Central memory CD8-positive, alpha-beta T cell (primary cell): ENCODE results near the gene DPEP3.
"Not testable (repeated sequence)": the region's sequence is repeated elsewhere in the genome, so short reads cannot be mapped to it uniquely, and the experiment has no call there.

Experiments used
- ATAC-seq: fragments of 150-1000 bp; cut with Tn5 transposase; replicated peaks from 2 replicates; pipeline ENCODE4 v1.10.0; 2022; ENCODE audit warnings: mild to moderate bottlenecking, moderate FRiP score, moderate number of reproducible peaks; ENCODE audit not compliant: poor library complexity, severe bottlenecking; ENCODE audit errors: extremely low read depth
- DNase-seq, 2 donors: peaks; one replicate each; pipeline ENCODE4 v3.0.0; 2021; ENCODE audit warnings: low spot score in 2 of 2
- H3K27ac Mint-ChIP-seq: one replicate; pipeline ENCODE4 v1.8.0; 2022; ENCODE audit warnings: low read depth, mild to moderate bottlenecking, moderate library complexity, mixed read lengths
- H3K27me3 Mint-ChIP-seq: one replicate; pipeline ENCODE4 v1.8.0; 2022; ENCODE audit warnings: mixed read lengths
- H3K36me3 Mint-ChIP-seq: one replicate; pipeline ENCODE4 v1.8.0; 2022; ENCODE audit warnings: mild to moderate bottlenecking, moderate library complexity, mixed read lengths; ENCODE audit not compliant: insufficient read depth
- H3K4me1 Mint-ChIP-seq: one replicate; pipeline ENCODE4 v1.8.0; 2022; ENCODE audit warnings: mixed read lengths
- H3K4me3 Mint-ChIP-seq: one replicate; pipeline ENCODE4 v1.8.0; 2022; ENCODE audit warnings: mild to moderate bottlenecking, moderate library complexity, mixed read lengths
- H3K9me3 Mint-ChIP-seq: one replicate; pipeline ENCODE4 v1.8.0; 2022; ENCODE audit warnings: mixed read lengths

DPEP3 gene

GRCh38 chr16:67979955-67980678 is at the start of gene DPEP3:
Gene DPEP3, minus strand, starts transcription at chr16:67980499. Its CDS starts 119 bp downstream, at chr16:67980380.
- Mint-ChIP-seq H3K4me1 (peaks cover 11% of the 10 kb centered on the region), H3K36me3 (peaks cover 3% of the 10 kb centered on the region), H3K27ac (no peak within 1 kb of the TSS), H3K9me3 (no peaks in the 10 kb centered on the region), H3K4me3 (no peak within 1 kb of the TSS), H3K27me3 (peaks cover 6% of the 10 kb centered on the region)
- no peak for ATAC-seq
- no peak for DNase-seq

- Mint-ChIP-seq H3K27ac (no peak overlapping the region), H3K9me3 (no peaks in the 10 kb centered on the region), H3K4me3 (no peak overlapping the region), H3K36me3 (peaks cover 11% of the 10 kb centered on the region), H3K4me1 (peaks cover 22% of the 10 kb centered on the region), H3K27me3 (no peaks in the 10 kb centered on the region)
- ATAC-seq: no peak
- no peak for DNase-seq
These were observed 48.7 kb upstream of the DPEP3 start for GRCh38 chr16:68028996-68029395.

GRCh38 chr16:68022728-68023537 is 42.6 kb upstream of the DPEP3 start, which contains the start of the genes DDX28 and DUS2:
Gene DDX28, minus strand, starts transcription at chr16:68023232. Its CDS starts 30 bp downstream, at chr16:68023202.
Gene DUS2, plus strand, starts transcription at chr16:68023284. Its CDS starts 14,740 bp downstream, at chr16:68038024.
- peak within 1 kb of the TSS; percentile 95 for H3K27ac Mint-ChIP-seq
- no peaks in the 10 kb centered on the region for H3K27me3 Mint-ChIP-seq
- H3K9me3 Mint-ChIP-seq: no peaks in the 10 kb centered on the region
- DNase-seq (peak; percentile 94 to 96), ATAC-seq (peak; percentile 96)
- H3K4me1 Mint-ChIP-seq: peaks cover 23% of the 10 kb centered on the region
- peak within 1 kb of the TSS; percentile 93 for H3K4me3 Mint-ChIP-seq
- peaks cover 21% of the 10 kb centered on the region for H3K36me3 Mint-ChIP-seq

GRCh38 chr16:68022278-68022727 is 42.0 kb upstream of the DPEP3 start:
- H3K4me1 Mint-ChIP-seq: peaks cover 17% of the 10 kb centered on the region
- H3K27ac Mint-ChIP-seq: peak overlapping the region; percentile 95
- no peaks in the 10 kb centered on the region for H3K27me3 Mint-ChIP-seq
- ATAC-seq (no peak), DNase-seq (no peak)
- no peaks in the 10 kb centered on the region for H3K9me3 Mint-ChIP-seq
- H3K36me3 Mint-ChIP-seq: peaks cover 19% of the 10 kb centered on the region
- H3K4me3 Mint-ChIP-seq: peak overlapping the region; percentile 93

- Mint-ChIP-seq H3K27me3 (no peaks in the 10 kb centered on the region), H3K4me3 (peak overlapping the region; percentile 93), H3K27ac (peak overlapping the region; percentile 95), H3K36me3 (peaks cover 19% of the 10 kb centered on the region), H3K4me1 (peaks cover 17% of the 10 kb centered on the region), H3K9me3 (no peaks in the 10 kb centered on the region)
- ATAC-seq (no peak), DNase-seq (no peak)
These were observed 41.2 kb upstream of the DPEP3 start for GRCh38 chr16:68021490-68021889.

- no peaks in the 10 kb centered on the region for H3K27me3 Mint-ChIP-seq
- no peaks in the 10 kb centered on the region for H3K9me3 Mint-ChIP-seq
- peaks cover 17% of the 10 kb centered on the region for H3K4me1 Mint-ChIP-seq
- H3K27ac Mint-ChIP-seq: no peak overlapping the region
- no peak for ATAC-seq
- no peak overlapping the region for H3K4me3 Mint-ChIP-seq
- no peak for DNase-seq
- H3K36me3 Mint-ChIP-seq: peaks cover 17% of the 10 kb centered on the region
These were observed 38.9 kb upstream of the DPEP3 start for GRCh38 chr16:68019167-68019680.

- H3K27me3 Mint-ChIP-seq: no peaks in the 10 kb centered on the region
- ATAC-seq (no peak), DNase-seq (no peak)
- no peak within 1 kb of the TSS for H3K4me3 Mint-ChIP-seq
- peaks cover 5% of the 10 kb centered on the region for H3K4me1 Mint-ChIP-seq
- H3K27ac Mint-ChIP-seq: no peak within 1 kb of the TSS
- H3K9me3 Mint-ChIP-seq: no peaks in the 10 kb centered on the region
- no peaks in the 10 kb centered on the region for H3K36me3 Mint-ChIP-seq
These were observed 35.4 kb upstream of the DPEP3 start, which contains the start of gene DPEP2NB for GRCh38 chr16:68015681-68016080. Gene DPEP2NB, minus strand, starts transcription at chr16:68015911. Its CDS starts 141 bp downstream, at chr16:68015770.

- H3K36me3 Mint-ChIP-seq: peaks cover 3% of the 10 kb centered on the region
- ATAC-seq: no peak
- H3K27ac Mint-ChIP-seq: no peak overlapping the region
- no peak overlapping the region for H3K4me3 Mint-ChIP-seq
- H3K4me1 Mint-ChIP-seq: peaks cover 5% of the 10 kb centered on the region
- no peak for DNase-seq
- H3K27me3 Mint-ChIP-seq: no peaks in the 10 kb centered on the region
- no peaks in the 10 kb centered on the region for H3K9me3 Mint-ChIP-seq
These were observed 33.1 kb upstream of the DPEP3 start for GRCh38 chr16:68013440-68013839.

GRCh38 chr16:68009872-68010271 is 29.6 kb upstream of the DPEP3 start:
- not testable (repeated sequence) for H3K4me3 Mint-ChIP-seq, H3K27me3 Mint-ChIP-seq, ATAC-seq, H3K36me3 Mint-ChIP-seq, DNase-seq, H3K9me3 Mint-ChIP-seq, H3K27ac Mint-ChIP-seq
- peaks cover 23% of the 10 kb centered on the region for H3K4me1 Mint-ChIP-seq

- Mint-ChIP-seq H3K36me3 (peaks cover 3% of the 10 kb centered on the region), H3K4me1 (peaks cover 26% of the 10 kb centered on the region), H3K4me3 (no peak overlapping the region), H3K27me3 (no peaks in the 10 kb centered on the region), H3K27ac (no peak overlapping the region), H3K9me3 (no peaks in the 10 kb centered on the region)
- DNase-seq (no peak), ATAC-seq (no peak)
These were observed 28.9 kb upstream of the DPEP3 start for GRCh38 chr16:68009157-68009735.

GRCh38 chr16:68005786-68006286 is 25.5 kb upstream of the DPEP3 start:
- H3K27me3 Mint-ChIP-seq: no peaks in the 10 kb centered on the region
- peak; percentile 98 for ATAC-seq
- peaks cover 28% of the 10 kb centered on the region for H3K4me1 Mint-ChIP-seq
- peak overlapping the region; percentile 92 for H3K27ac Mint-ChIP-seq
- H3K36me3 Mint-ChIP-seq: peaks cover 3% of the 10 kb centered on the region
- peak in 1 of 2 donors; percentile 53 for DNase-seq
- H3K9me3 Mint-ChIP-seq: no peaks in the 10 kb centered on the region
- H3K4me3 Mint-ChIP-seq: peak overlapping the region; percentile 53

- peak overlapping the region; percentile 53 for H3K4me3 Mint-ChIP-seq
- ATAC-seq (no peak), DNase-seq (no peak)
- H3K4me1 Mint-ChIP-seq: peaks cover 33% of the 10 kb centered on the region
- H3K9me3 Mint-ChIP-seq: no peaks in the 10 kb centered on the region
- H3K27ac Mint-ChIP-seq: peak overlapping the region; percentile 92
- H3K36me3 Mint-ChIP-seq: peaks cover 3% of the 10 kb centered on the region
- no peaks in the 10 kb centered on the region for H3K27me3 Mint-ChIP-seq
These were observed 24.9 kb upstream of the DPEP3 start for GRCh38 chr16:68005211-68005610.
